ENCODE measurements around the gene TTF1.

GRCh38 chr9:132369421-132369820 is 37.2 kb downstream of the TTF1 start:
- TF ChIP-seq CSDC2 (CRISPR knock-in tag; IDR thresholded peaks at IDR 0.05) (no peak), ESRRG (CRISPR knock-in tag; IDR thresholded peaks at IDR 0.05) (no peak), RARB (CRISPR knock-in tag; IDR thresholded peaks at IDR 0.05) (no peak), PATZ1 (CRISPR knock-in tag; IDR thresholded peaks at IDR 0.05; ENCODE audit: borderline replicate concordance) (no peak), ZNF70 (CRISPR knock-in tag; IDR thresholded peaks at IDR 0.05) (no peak)
- TF ChIP-seq, protein P1, sequence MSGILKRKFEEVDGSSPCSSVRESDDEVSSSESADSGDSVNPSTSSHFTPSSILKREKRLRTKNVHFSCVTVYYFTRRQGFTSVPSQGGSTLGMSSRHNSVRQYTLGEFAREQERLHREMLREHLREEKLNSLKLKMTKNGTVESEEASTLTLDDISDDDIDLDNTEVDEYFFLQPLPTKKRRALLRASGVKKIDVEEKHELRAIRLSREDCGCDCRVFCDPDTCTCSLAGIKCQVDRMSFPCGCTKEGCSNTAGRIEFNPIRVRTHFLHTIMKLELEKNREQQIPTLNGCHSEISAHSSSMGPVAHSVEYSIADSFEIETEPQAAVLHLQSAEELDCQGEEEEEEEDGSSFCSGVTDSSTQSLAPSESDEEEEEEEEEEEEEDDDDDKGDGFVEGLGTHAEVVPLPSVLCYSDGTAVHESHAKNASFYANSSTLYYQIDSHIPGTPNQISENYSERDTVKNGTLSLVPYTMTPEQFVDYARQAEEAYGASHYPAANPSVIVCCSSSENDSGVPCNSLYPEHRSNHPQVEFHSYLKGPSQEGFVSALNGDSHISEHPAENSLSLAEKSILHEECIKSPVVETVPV (CRISPR knock-in tag; IDR thresholded peaks at IDR 0.05) = no peak
- TF ChIP-seq, protein P2, sequence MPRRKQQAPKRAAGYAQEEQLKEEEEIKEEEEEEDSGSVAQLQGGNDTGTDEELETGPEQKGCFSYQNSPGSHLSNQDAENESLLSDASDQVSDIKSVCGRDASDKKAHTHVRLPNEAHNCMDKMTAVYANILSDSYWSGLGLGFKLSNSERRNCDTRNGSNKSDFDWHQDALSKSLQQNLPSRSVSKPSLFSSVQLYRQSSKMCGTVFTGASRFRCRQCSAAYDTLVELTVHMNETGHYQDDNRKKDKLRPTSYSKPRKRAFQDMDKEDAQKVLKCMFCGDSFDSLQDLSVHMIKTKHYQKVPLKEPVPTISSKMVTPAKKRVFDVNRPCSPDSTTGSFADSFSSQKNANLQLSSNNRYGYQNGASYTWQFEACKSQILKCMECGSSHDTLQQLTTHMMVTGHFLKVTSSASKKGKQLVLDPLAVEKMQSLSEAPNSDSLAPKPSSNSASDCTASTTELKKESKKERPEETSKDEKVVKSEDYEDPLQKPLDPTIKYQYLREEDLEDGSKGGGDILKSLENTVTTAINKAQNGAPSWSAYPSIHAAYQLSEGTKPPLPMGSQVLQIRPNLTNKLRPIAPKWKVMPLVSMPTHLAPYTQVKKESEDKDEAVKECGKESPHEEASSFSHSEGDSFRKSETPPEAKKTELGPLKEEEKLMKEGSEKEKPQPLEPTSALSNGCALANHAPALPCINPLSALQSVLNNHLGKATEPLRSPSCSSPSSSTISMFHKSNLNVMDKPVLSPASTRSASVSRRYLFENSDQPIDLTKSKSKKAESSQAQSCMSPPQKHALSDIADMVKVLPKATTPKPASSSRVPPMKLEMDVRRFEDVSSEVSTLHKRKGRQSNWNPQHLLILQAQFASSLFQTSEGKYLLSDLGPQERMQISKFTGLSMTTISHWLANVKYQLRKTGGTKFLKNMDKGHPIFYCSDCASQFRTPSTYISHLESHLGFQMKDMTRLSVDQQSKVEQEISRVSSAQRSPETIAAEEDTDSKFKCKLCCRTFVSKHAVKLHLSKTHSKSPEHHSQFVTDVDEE (CRISPR knock-in tag; IDR thresholded peaks at IDR 0.05) = no peak

Measured in SK-N-SH treated with all-trans-retinoic acid at 6 μM for 48 hours (cell line).